ENCODE results near the gene ERFE. TPM values are rescaled to one million over a fixed set of nuclear protein-coding genes. Genes with fewer than 3 reads are reported as not detected.

Gene ERFE
- total and polyA plus RNA-seq, 2 donors (not counting 1 experiment from before 2014, with no cell fraction given), result 0.17 TPM; not detected in 1

DNA sequence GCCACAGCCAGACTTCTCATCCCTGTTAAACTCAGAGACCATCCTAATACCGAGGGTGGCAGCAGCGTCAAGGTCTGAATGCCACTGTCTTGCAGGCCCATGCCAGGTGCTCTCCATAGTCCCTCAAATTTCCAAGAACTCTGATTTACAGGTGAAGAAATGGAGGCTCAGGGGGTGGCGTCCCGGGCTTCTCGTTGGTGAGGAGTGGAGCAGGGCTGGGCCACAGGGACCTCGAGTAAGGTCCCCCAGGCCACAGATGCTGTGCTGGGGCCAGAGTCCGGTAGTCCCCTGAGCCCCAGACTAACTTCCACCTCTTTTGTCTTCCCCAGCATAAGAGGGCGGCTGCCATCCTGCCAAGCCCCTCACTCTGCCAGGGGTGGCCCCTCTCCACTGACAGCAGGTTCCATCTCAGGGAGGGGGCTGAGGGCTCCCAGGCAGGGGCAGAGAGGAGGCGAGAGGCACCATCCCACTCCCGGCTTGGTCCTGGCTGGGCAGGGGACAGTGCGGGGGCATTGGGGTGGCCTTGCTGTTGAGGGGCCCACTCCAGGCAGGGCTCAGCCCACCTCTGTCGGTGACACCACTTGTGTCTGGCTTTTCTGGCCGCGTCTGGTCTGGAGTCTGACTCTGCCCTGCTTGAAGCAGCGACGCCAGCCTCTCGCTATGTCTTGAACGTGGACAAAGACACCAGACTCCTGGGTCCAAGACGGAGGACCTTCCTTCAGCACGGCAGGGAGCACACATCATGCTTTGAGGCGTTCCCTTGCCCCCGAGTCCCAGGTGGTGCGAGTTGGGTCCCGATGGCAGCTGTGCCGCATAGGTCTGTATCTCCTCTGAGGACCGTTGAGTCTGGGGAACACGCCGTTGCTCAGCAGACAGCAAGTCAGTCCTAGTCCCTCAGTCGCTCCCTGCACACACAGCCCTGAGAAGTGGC is 36.2 kb upstream of the ERFE start:
- Histone ChIP-seq H3K27me3 (replicated peaks in 1 of 4; ENCODE audit: control extremely low read depth in 1 of 4, control insufficient read depth in 3 of 4, insufficient read depth in 4 of 4, low read length in 3 of 4) (no peaks in the 10 kb centered on the region), H3K9ac (ENCODE audit: low read length) (no peak overlapping the region), H3K9me3 (ENCODE audit: control extremely low read depth in 1 of 3, control insufficient read depth in 2 of 3, insufficient read depth in 1 of 3, low read length in 2 of 3) (peaks cover 0 to 10% (median 0%) of the 10 kb centered on the region in 3 donors), H3K27ac (ENCODE audit: low read length in 2 of 2) (no peak overlapping the region), H3K79me2 (ENCODE audit: control insufficient read depth, insufficient read depth, low read length) (no peaks in the 10 kb centered on the region), H3K4me2 (replicated peaks; ENCODE audit: low read depth, low read length, poor library complexity, severe bottlenecking) (no peak overlapping the region), H3K4me1 (ENCODE audit: control insufficient read depth in 2 of 2, insufficient read depth in 2 of 2, low read length in 2 of 2) (peaks cover 4 to 13% of the 10 kb centered on the region in 2 donors), H3K4me3 (ENCODE audit: control extremely low read depth in 1 of 5, extremely low read depth in 1 of 5, insufficient read depth in 1 of 5, low read depth in 2 of 5, low read length in 4 of 5) (no peak overlapping the region), H4K20me1 (ENCODE audit: control insufficient read depth, insufficient read depth, low read length, poor library complexity, severe bottlenecking) (no peaks in the 10 kb centered on the region), H2AFZ (ENCODE audit: insufficient read depth, low read depth, low read length, poor library complexity, severe bottlenecking) (no peak overlapping the region), H3K36me3 (replicated peaks in 1 of 2; ENCODE audit: control extremely low read depth in 1 of 2, control insufficient read depth in 1 of 2, extremely low read depth in 1 of 2, insufficient read depth in 2 of 2, low read length in 1 of 2) (no peaks in the 10 kb centered on the region)
- Mint-ChIP-seq H3K9me3 (ENCODE audit: insufficient read depth) (no peaks in the 10 kb centered on the region), H3K4me1 (peaks cover 4% of the 10 kb centered on the region), H3K27me3 (peaks cover 3% of the 10 kb centered on the region), H3K4me3 (no peak overlapping the region), H3K27ac (no peak overlapping the region)
- WGBS (ENCODE audit: insufficient coverage), result 94% methylated on average over 27 of the region's 29 CpGs
- no peak for ATAC-seq (ENCODE audit: low read depth)
- intact Hi-C loops (cut with micrococcal nuclease), result no loop called here
- TF ChIP-seq CTCF (IDR thresholded peaks at IDR 0.05), result no peak
- no peak for TF ChIP-seq EZH2 (IDR thresholded peaks at IDR 0.05; ENCODE audit: borderline replicate concordance, insufficient read depth, low read depth, low read length, poor library complexity, severe bottlenecking)
- ChIA-PET CTCF (no interaction called here), POLR2A (no interaction called here)
- no peak for DNase-seq

Measured in B cell (primary cell).